Upper lobe of left lung (tissue), 6 donors: ENCODE data around the gene SNAP25. TPM values are rescaled to one million over a fixed set of nuclear protein-coding genes. Genes with fewer than 3 reads are reported as not detected.

ENCODE experiments used
- ATAC-seq, 2 donors: fragments of 200-7000 bp; cut with Tn5 transposase; one replicate each; pipeline ENCODE4 v1.9.1; 2022; ENCODE audit warnings: mild to moderate bottlenecking in 2 of 2, moderate library complexity in 2 of 2; ENCODE audit not compliant: low FRiP score in 2 of 2
- DNase-seq, 2 donors: peaks; one replicate each; pipeline ENCODE4 v3.0.0-alpha.2; 2019 to 2020
- H3K27ac ChIP-seq, 4 donors: fragments of 200-600 bp; sonication (generic); one replicate each; pipeline ENCODE4 v1.5.1; 2016 to 2019
- H3K27me3 ChIP-seq, 4 donors: fragments of 200-600 bp; sonication (generic); one replicate each; pipeline ENCODE4 v1.5.1; 2017 to 2019
- H3K36me3 ChIP-seq, 4 donors: fragments of 200-600 bp; sonication (generic); one replicate each; pipeline ENCODE4 v1.5.1; 2016 to 2019
- H3K4me1 ChIP-seq, 4 donors: fragments of 200-600 bp; sonication (generic); one replicate each; pipeline ENCODE4 v1.5.1; 2018 to 2019
- H3K4me3 ChIP-seq, 4 donors: fragments of 200-600 bp; sonication (generic); one replicate each; pipeline ENCODE4 v1.5.1; 2017 to 2019; ENCODE audit warnings: mild to moderate bottlenecking in 2 of 4, moderate library complexity in 1 of 4
- H3K9me3 ChIP-seq, 4 donors: fragments of 200-600 bp; sonication (generic); one replicate each; pipeline ENCODE4 v1.5.1; 2018 to 2019
- EP300 ChIP-seq, 4 donors: sonication (generic); formaldehyde crosslinking; IDR thresholded peaks; one replicate each; pipeline ENCODE4 v1.5.1; 2017; ENCODE audit warnings: antibody characterized with exemption in 4 of 4, control low read depth in 2 of 4
- POLR2A ChIP-seq, 4 donors: fragments of 450-650 bp; IDR thresholded peaks; one replicate each; pipeline ENCODE4 v1.5.1; 2016 to 2017; ENCODE audit warnings: antibody characterized with exemption in 4 of 4, mild to moderate bottlenecking in 2 of 4
- POLR2AphosphoS5 ChIP-seq, 2 donors: sonication (generic); formaldehyde crosslinking; IDR thresholded peaks; one replicate each; pipeline ENCODE4 v1.5.1; 2017; ENCODE audit warnings: antibody characterized with exemption in 2 of 2
- WGBS, 2 donors: methylation state at CpG; one replicate each; pipeline ENCODE4 v1.1.5; 2017 to 2018; 5-methylcytosine and 5-hydroxymethylcytosine counted together
- total RNA-seq, 6 donors: library from RNA; depleted of rRNA in 4 of 6; stranded (reverse); fragments of >200 nt in 4 of 6; gene quantifications; one replicate each; pipeline versions ENCODE4 v1.1.0 to v1.2.1, GENCODE V29; 2016 to 2021
- TF ChIP-seq, protein P1 (sequence below), 6 experiments: fragments of 450-650 bp in 4 of 6; fragments of 200-600 bp in 2 of 6; sonication (generic) in 2 of 6; IDR thresholded peaks; one replicate each; pipeline ENCODE4 v1.5.1; 2016 to 2019; ENCODE audit warnings: antibody characterized with exemption in 6 of 6
- donor health status: DM: no; HTN: no; CAD: no; lungs with moderate emphysema.
- donor health status: DM: no; HTN: yes; CAD: no; lungs with severe emphysema.

The SNAP25 gene
- total RNA-seq, 6 donors from 2014 or later, result 0.79 to 2.2 (median 1.8) TPM; not detected in 3

GRCh38 chr20:10190456-10190855 lies 28.2 kb upstream of the SNAP25 start:
- WGBS, 2 donors, result 79 to 87% methylated on average over 3 of the region's 3 CpGs

DNA sequence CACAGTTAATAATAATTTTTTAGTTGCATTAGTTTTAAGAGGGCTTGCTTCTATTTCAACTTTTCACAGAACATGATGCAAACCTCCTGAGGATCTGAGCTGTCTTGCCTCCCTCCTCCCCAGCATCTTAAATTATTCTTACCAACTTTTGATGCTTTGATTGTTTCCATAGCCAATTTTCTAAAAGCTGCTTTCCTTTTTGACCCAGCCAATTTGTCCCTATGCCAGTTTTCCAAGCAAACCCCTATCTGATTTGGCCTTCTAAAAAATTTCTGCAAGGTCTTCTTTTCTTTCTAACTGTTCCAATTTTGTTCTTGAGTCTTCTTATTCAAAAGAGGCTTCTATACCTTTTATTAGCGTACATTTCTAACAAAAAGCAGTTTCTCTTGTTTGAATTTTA lies 26.5 kb upstream of the SNAP25 start:
- TF ChIP-seq, protein P1, sequence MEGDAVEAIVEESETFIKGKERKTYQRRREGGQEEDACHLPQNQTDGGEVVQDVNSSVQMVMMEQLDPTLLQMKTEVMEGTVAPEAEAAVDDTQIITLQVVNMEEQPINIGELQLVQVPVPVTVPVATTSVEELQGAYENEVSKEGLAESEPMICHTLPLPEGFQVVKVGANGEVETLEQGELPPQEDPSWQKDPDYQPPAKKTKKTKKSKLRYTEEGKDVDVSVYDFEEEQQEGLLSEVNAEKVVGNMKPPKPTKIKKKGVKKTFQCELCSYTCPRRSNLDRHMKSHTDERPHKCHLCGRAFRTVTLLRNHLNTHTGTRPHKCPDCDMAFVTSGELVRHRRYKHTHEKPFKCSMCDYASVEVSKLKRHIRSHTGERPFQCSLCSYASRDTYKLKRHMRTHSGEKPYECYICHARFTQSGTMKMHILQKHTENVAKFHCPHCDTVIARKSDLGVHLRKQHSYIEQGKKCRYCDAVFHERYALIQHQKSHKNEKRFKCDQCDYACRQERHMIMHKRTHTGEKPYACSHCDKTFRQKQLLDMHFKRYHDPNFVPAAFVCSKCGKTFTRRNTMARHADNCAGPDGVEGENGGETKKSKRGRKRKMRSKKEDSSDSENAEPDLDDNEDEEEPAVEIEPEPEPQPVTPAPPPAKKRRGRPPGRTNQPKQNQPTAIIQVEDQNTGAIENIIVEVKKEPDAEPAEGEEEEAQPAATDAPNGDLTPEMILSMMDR (IDR thresholded peaks at IDR 0.05), result no peak
- ATAC-seq, result no peak
- Histone ChIP-seq H3K36me3 (no peaks in the 10 kb centered on the region), H3K4me3 (no peak overlapping the region), H3K27ac (no peak overlapping the region), H3K27me3 (no peaks in the 10 kb centered on the region), H3K9me3 (no peaks in the 10 kb centered on the region), H3K4me1 (no peaks in the 10 kb centered on the region)
- no peak for DNase-seq
- 38 to 54% methylated on average over 1 of the region's 1 CpG for WGBS, 2 donors

More at GRCh38 chr20:10190456-10190855, 28.2 kb upstream of the SNAP25 start:
- H3K27ac ChIP-seq, result no peak overlapping the region
- no peaks in the 10 kb centered on the region for H3K4me1 ChIP-seq
- ATAC-seq, result no peak
- H3K9me3 ChIP-seq, result peaks cover 0 to 5% (median 0%) of the 10 kb centered on the region in 4 donors
- H3K4me3 ChIP-seq, result no peak overlapping the region
- H3K36me3 ChIP-seq, result no peaks in the 10 kb centered on the region
- no peak for TF ChIP-seq POLR2AphosphoS5 (IDR thresholded peaks at IDR 0.05)
- TF ChIP-seq, protein P1 (IDR thresholded peaks at IDR 0.05), result no peak
- TF ChIP-seq EP300 (IDR thresholded peaks at IDR 0.05), result no peak
- TF ChIP-seq POLR2A (IDR thresholded peaks at IDR 0.05), result no peak
- no peak for DNase-seq
- no peaks in the 10 kb centered on the region for H3K27me3 ChIP-seq

DNA sequence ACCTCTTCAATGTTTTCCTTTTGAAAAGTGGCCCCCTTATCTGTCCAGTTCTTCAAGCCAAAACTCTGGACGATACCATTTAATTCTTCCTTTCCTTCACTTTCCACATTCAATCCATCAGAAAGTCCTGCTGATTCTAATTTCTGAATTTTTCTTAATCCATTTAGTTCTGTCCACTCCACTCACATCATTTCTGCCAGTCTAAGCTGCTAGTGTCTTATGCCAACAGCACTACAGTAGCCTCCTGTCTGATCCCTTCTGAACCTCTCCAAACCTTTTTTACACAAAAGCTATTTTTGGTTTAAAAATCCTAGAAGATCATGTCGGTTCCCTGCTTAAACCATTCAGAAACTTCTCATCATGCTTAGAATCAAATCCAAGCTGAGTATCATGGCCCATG lies 24.5 kb upstream of the SNAP25 start:
- 86 to 89% methylated on average over 2 of the region's 2 CpGs for WGBS, 2 donors
- no peaks in the 10 kb centered on the region for H3K36me3 ChIP-seq

DNA sequence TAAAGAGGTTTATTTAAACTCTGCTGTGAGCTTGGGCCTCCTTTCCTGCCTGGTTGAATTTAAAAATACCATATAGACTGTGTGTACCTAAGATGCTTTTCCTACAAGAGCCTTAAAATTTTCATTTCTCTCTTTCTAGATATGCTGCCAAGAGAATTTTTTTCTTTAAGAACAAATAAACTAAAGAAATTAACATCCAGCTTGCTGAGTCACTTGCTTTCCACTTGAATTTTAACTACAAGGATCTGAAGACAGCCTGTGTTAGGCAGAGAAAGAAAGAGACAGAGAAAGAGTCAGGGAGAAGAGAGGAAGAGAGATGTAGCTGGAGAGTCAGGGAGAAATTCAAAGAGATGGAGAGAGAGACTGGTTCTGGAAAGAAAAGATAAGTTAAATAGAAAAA lies 18.3 kb upstream of the SNAP25 start:
- DNase-seq (no peak), ATAC-seq (no peak)
- no peak overlapping the region for H3K27ac ChIP-seq
- H3K27me3 ChIP-seq, result no peaks in the 10 kb centered on the region
- no peaks in the 10 kb centered on the region for H3K36me3 ChIP-seq
- TF ChIP-seq POLR2A (IDR thresholded peaks at IDR 0.05) (no peak), POLR2AphosphoS5 (IDR thresholded peaks at IDR 0.05) (no peak), EP300 (IDR thresholded peaks at IDR 0.05) (no peak)
- TF ChIP-seq, protein P1 (IDR thresholded peaks at IDR 0.05), result no peak
- no peak overlapping the region for H3K4me3 ChIP-seq
- no peaks in the 10 kb centered on the region for H3K9me3 ChIP-seq
- no peaks in the 10 kb centered on the region for H3K4me1 ChIP-seq

More for the DNA sequence above, 24.5 kb upstream of the SNAP25 start:
- TF ChIP-seq POLR2AphosphoS5 (IDR thresholded peaks at IDR 0.05) (no peak), EP300 (IDR thresholded peaks at IDR 0.05) (no peak), POLR2A (IDR thresholded peaks at IDR 0.05) (no peak)
- TF ChIP-seq, protein P1 (IDR thresholded peaks at IDR 0.05), result no peak
- H3K4me1 ChIP-seq, result no peaks in the 10 kb centered on the region
- H3K27me3 ChIP-seq, result no peaks in the 10 kb centered on the region
- DNase-seq (no peak), ATAC-seq (no peak)
- no peaks in the 10 kb centered on the region for H3K9me3 ChIP-seq
- H3K27ac ChIP-seq, result no peak overlapping the region
- no peak overlapping the region for H3K4me3 ChIP-seq

DNA sequence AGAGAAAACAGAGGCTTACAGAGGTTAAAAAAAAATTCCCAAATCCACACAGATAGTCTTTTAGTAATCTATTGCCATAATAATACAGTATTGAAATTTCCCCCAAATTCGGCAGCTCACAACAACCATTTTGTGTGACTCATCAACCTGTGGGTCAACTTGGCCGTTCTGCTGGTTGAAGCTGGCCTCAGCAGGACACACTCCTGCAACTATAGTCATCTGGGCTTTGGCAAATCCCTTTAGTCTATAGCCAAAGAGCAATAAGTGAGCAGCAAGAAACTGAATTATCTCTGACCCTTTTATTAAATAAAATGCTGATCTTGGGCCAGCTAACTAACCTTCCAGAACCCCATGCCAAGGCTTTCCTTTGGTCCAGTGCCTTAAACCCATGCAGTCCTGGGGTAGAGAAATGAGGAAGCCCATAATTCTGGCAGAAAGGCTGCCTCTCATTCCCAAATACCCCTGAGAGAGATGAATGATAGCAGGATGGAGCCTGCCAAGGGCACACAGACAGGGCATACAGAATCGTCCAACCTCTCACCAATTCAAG lies 17.2 kb upstream of the SNAP25 start:
- Histone ChIP-seq H3K4me3 (no peak overlapping the region), H3K9me3 (no peaks in the 10 kb centered on the region), H3K36me3 (no peaks in the 10 kb centered on the region), H3K27ac (no peak overlapping the region), H3K27me3 (no peaks in the 10 kb centered on the region), H3K4me1 (no peaks in the 10 kb centered on the region)
- no peak for ATAC-seq
- no peak for DNase-seq
- 60 to 64% methylated on average over 3 of the region's 3 CpGs for WGBS, 2 donors
- TF ChIP-seq EP300 (IDR thresholded peaks at IDR 0.05), result no peak
- TF ChIP-seq, protein P1 (IDR thresholded peaks at IDR 0.05), result no peak
- TF ChIP-seq POLR2A (IDR thresholded peaks at IDR 0.05), result no peak
- TF ChIP-seq POLR2AphosphoS5 (IDR thresholded peaks at IDR 0.05), result no peak
